C4-2B (cell line): ENCODE measurements around the gene ISX.

ENCODE experiments used
- H3K27ac ChIP-seq: fragments of 450-650 bp; 2 replicates; pipeline ENCODE4 v1.5.1; 2017
- CTCF ChIP-seq: fragments of 450-650 bp; conservative IDR thresholded peaks from 2 replicates; pipeline ENCODE4 v1.5.1; 2017; ENCODE audit warnings: mild to moderate bottlenecking
- ZFX ChIP-seq: fragments of 450-650 bp; IDR thresholded peaks from 2 replicates; pipeline ENCODE4 v1.6.1; 2017

ISX gene

GRCh38 chr22:35089139-35089538 lies 23.2 kb downstream of the ISX start:
- TF ChIP-seq ZFX (no peak), CTCF (no peak)
- H3K27ac ChIP-seq: no peak overlapping the region

GRCh38 chr22:35092406-35092805 lies 26.4 kb downstream of the ISX start:
- no peak for TF ChIP-seq CTCF
- no peak for TF ChIP-seq ZFX
- H3K27ac ChIP-seq: no peak overlapping the region

GRCh38 chr22:35098921-35099320 lies 33.0 kb downstream of the ISX start:
- no peak overlapping the region for H3K27ac ChIP-seq
- no peak for TF ChIP-seq ZFX
- TF ChIP-seq CTCF: no peak

GRCh38 chr22:35099883-35100282 lies 33.9 kb downstream of the ISX start:
- no peak overlapping the region for H3K27ac ChIP-seq
- TF ChIP-seq ZFX: no peak
- no peak for TF ChIP-seq CTCF

GRCh38 chr22:35102663-35103062 lies 36.7 kb downstream of the ISX start:
- TF ChIP-seq ZFX (no peak), CTCF (no peak)
- H3K27ac ChIP-seq: no peak overlapping the region

GRCh38 chr22:35103761-35104160 lies 37.8 kb downstream of the ISX start:
- no peak overlapping the region for H3K27ac ChIP-seq
- TF ChIP-seq ZFX: no peak

- TF ChIP-seq CTCF (no peak), ZFX (no peak)
- no peak overlapping the region for H3K27ac ChIP-seq
These were observed 38.5 kb downstream of the ISX start for GRCh38 chr22:35104491-35104890.

GRCh38 chr22:35109616-35110015 lies 43.7 kb downstream of the ISX start:
- H3K27ac ChIP-seq: no peak overlapping the region
- TF ChIP-seq ZFX (no peak), CTCF (no peak)
